Kidney glomerular epithelial cell (primary cell): Measurements from ENCODE around the gene UBR3.

ENCODE experiments used
- DNase-seq: peaks from one replicate; lab custom pipeline; 2025; lab: John Stamatoyannopoulos, UW

UBR3 gene

GRCh38 chr2:170047331-170048065, 220.2 kb downstream of the UBR3 start:
- no peak for DNase-seq

- DNase-seq: no peak
Observed at GRCh38 chr2:170052151-170052550, 224.9 kb downstream of the UBR3 start.

GRCh38 chr2:170054997-170055396, 227.7 kb downstream of the UBR3 start:
- DNase-seq: no peak

GRCh38 chr2:170056900-170057299, 229.6 kb downstream of the UBR3 start:
- no peak for DNase-seq

DNA sequence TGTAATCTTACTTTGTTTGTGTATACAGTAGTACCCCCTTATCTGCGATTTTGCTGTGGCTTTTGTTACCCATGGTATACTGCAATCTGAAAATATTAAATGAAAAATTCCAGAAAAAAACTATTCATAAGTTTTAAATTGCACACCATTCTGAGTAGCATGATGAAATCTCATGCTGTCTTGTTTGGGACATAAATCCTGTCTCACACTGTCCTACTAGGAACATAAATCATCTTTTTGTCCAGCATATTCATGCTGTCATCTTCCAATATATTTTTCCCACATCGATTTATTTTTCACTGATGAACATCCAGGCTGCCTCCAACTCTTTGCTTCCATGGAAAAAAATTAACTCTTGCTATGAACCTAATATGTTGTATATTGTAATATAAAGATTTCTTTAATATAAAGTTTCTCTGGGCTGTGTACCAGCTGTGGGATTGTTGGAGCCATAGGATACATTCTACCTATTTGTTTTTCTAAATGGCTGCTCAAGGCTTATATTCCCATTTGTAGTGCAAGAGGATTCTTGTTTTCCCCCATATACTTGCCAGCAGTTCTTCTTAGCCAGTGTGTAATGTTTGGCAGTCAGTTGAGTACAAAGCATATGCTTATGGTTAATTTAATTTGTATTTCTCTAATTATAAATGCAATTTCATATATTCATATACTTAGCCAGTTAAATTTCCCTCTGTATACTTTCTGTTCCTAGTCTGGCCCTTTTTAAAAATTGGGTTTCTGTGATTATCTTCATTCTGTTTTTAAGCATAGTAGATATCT, 236.4 kb downstream of the UBR3 start:
- DNase-seq: no peak

DNA sequence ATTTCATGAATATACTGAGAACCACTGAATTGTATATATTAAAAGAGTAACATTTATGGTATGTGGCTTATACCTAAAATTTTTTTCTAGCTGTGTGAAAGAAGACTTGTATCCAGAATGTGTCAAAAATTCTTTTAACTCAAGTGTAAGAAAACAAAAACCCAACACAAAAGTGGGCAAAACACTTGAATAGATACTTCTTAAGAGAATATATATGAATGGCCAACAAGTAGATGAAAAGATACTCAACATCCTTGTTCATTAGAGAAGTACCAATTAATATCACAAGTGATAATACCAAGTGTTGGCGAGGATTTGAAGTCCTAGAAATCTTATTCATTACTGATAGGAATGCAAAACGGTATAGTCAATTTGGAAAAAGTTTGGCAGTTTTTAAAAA, 243.5 kb downstream of the UBR3 start:
- no peak for DNase-seq

GRCh38 chr2:170073288-170073687, 246.0 kb downstream of the UBR3 start:
- DNase-seq: no peak

DNA sequence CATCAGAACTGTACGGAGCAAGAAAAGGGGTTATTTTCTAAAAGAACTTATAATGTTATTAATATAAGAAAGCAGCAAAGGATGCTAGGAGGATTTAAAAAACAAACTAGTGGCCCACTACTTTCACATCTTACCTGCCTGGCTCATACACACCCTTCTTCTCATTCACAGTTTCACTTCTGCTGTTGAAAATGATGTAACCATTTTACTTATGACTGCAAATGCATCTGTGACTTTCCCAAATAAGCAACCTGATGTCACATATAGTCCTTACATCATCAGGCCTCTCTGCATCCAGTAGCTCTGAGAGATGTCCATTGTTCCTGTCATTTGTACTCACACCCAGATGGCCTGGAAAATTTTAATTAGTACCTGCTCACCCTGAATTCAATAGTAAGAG, 248.9 kb downstream of the UBR3 start:
- DNase-seq: no peak

DNA sequence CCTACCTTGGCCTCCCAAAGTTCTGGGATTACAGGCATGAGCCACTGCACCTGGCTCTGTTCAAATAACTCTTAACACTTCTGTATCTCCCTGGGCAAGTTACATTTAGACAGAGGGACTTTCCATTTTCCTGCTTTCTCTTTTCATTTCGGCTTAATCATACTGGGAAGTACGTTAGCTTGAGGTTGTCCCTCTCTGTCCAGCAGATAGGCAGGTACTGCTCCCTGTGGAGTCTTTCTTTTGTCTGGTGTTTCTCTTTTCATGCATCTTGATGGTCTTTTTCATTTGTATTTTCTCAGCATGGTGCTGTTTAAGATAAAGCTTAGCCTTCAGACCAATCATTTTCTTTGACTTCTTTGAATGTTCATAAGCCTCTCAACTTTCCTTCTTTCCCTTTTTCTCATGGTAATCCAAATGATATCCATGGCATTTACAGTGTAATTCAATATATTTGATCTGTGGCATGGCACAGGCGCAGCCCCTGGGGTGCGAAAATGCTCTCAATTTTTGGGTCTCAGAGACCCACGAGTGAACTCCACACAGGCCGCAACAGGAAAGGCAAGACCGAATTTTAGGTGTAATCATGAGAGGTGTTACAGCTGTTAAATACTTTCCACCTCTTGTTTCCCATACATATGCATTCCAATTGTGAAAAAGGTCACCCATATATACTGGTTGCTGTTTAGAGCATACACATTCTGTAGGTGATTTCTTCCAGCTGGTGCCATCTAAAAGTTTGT, 250.7 kb downstream of the UBR3 start:
- no peak for DNase-seq

DNA sequence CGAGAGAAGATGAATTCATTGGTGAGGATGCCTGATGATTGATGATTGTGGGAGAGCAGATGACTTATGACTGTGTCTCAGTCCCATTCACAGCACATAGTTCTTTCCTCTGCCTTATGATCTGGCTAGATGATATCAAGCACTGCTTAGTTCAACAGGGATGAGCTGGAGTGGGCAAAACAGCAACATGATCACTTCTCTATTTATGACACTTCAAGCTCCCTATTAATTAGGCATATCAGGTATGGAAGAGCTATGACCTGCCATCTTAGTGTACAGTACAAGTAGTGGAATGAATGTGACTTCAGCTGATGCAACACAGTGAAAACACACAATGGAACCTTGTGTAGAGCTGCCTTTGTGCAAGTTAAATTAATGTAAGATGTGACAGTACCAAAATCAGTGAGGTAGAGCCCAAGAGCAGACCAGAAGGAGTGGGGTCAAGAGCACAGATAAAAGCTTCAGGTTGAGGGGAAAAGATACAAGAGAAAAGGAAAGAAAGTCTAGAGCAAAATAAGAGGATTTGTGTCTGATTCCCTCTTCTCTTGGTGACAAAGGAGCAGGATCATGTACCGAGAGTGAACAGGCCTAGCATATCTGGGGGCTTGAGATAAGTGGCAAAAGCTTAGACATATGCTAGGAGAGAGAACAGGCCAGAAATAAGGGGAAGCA, 257.7 kb downstream of the UBR3 start:
- no peak for DNase-seq

DNA sequence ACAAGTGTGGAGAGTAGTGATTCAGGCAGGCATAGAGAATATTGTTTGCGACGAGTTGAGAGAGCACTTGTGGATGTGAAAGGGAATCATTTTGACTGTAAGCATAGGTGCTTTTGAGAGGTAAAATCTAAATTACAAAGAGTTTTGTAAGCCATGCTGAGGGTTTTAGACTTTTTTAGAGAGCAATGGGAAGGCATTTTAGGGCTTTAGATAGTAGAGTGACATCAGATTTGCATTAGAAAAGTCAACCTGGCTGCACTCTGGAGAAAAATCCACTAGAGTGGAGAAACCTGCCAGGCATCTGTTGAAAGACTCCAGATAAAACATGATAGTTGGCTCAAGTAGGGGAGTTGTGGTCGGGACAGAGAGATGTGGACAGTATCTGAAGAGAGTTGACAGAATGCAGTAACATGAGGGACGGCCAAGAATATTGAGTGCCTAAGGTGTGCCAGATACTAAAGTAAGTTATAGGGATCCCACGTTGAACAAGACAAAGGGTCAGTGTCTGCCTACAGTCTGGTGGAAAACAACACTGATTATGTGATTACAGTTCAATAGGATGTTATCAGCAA, 258.9 kb downstream of the UBR3 start:
- no peak for DNase-seq

DNA sequence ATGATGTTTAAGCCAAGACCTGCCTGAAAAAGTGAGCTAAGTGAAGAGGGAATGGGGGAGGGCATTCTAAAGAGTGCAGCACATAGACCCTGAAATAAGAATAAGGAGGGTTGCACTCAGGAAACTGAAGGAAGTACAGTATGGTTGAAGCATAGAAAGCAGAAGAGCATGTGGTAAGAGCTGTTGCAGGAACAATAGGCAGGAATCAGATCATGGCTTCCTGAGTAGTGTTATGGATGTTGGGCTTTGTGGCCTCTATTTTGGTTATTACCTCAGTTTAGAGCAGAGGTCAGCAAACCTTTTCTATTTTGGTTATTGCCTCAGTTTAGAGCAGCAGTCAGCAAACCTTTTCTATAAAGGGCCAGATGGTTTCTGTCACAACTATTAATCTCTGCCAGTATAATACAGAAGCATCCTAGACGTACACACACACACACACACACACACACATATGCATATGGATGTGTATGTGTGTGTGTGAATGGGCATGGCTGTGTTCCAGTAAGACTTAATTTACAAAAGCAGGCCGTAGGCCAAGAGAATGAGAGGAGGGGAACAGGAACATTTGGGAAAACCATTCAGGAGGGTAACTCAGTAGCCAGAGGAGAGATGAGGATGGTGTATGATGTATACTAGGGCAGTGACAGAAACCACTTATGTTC, 259.6 kb downstream of the UBR3 start:
- DNase-seq: no peak

- no peak for DNase-seq
Observed at GRCh38 chr2:170087413-170087793, 260.1 kb downstream of the UBR3 start.

GRCh38 chr2:170088776-170089175, 261.5 kb downstream of the UBR3 start:
- DNase-seq: no peak

GRCh38 chr2:170090229-170090628, 263.0 kb downstream of the UBR3 start:
- DNase-seq: no peak

DNA sequence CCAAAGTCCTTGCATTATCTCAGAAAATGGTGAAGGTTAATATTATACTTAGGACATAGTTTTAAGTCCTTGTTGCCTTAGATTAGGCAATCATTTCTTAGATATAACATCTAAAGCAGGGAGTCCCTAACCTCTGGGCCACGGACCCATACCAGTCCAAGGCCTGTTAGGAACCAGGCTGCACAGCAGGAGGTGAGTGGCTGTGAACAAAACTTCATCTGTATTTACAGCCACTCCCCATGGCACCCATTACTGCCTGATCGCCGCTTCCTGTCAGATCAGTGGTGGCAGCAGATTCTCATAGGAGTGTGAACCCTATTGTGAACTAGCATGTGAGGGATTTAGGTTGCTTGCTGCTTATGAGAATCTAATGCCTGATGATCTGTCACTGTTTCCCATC, 264.2 kb downstream of the UBR3 start:
- no peak for DNase-seq

DNA sequence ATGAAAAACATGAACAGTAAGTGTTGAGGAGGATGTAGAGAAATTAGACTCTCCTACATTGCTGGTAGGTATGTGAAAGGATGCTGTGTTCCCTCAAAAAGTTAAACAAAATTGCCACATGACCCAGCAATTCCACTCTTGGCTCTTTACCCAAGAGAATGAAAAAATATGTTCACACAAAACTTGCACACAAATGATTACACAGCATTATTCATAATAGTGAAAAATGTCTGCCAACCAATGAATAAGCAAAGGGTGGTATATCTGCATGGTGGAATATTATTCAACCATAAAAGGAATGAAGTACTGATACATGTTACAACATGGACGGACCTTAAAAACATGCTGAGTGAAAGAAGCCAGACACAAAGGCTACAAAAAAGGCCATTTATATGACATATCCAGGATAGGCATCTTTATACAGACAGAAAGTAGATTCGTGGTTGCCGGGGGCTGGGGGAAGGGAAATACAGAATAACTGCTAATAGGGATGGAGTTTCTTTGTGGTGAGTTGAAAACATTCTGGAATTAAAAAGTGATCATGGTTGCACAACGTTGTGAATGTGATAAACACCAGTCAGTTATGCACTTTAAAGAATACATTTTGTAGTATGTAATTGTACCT, 265.3 kb downstream of the UBR3 start:
- DNase-seq: no peak

DNA sequence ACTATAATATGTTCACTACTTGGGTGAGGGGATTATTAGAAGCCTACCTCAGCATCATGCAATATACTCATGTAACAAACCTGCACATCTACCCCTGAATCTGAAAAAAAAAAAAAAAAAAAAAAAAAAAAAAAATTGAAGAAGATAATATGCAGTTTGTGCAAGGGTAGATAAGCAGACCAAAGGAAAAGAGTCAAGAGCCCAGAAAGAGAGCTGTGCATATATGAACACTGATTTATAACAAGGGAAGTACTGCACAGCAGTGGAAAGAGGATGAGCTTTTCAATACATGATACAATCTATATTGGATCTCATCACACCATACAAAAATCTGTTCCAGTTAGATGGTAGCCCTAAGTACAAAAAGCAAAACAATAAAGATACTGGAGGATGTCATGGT, 268.1 kb downstream of the UBR3 start:
- no peak for DNase-seq

- DNase-seq: peak; percentile 11
Observed at GRCh38 chr2:170098626-170099312, 271.5 kb downstream of the UBR3 start.

- no peak for DNase-seq
Observed at GRCh38 chr2:170101789-170102188, 274.5 kb downstream of the UBR3 start.
